Keratinocyte (primary cell): Measurements from ENCODE around the gene RNU1-1.
"Not testable (repeated sequence)": the region's sequence is repeated elsewhere in the genome, so short reads cannot be mapped to it uniquely, and the experiment has no call there.

Experiments used
- EZH2 ChIP-seq: IDR thresholded peaks from one replicate; pipeline ENCODE4 v1.6.1; 2012; ENCODE audit warnings: inconsistent platforms, mild to moderate bottlenecking, low read length, moderate library complexity
- TF ChIP-seq, protein P1 (sequence below), 3 experiments: IDR thresholded peaks in 1 of 3; conservative IDR thresholded peaks in 1 of 3; optimal IDR thresholded peaks in 1 of 3; 2 replicates in 2 of 3; 3 replicates in 1 of 3; pipeline versions ENCODE3 to v1.5.1; 2011; ENCODE audit warnings: low read length in 3 of 3, mild to moderate bottlenecking in 3 of 3, moderate library complexity in 2 of 3, control low read depth in 1 of 3, inconsistent platforms in 1 of 3; ENCODE audit not compliant: insufficient read depth in 2 of 3; ENCODE audit errors: extremely low read depth in 1 of 3

DNA sequence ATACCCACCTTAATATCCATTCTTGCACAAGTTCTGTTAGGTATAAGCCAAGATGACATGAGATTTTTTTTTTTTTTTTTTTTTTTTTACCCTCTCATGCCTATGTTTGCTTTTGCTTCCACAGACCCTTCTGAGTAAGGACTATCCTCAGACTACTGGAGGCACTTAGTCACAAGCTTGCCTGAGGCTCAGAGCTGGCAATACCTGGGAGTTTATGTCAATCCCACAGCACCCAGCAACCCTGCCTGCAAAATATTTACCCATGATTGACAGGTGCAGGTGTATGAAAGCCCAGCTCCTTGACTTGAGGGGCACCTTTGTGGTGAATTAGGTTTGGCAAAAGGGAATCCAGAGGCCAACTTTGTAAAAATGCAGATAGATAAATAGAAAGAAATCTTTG lies 11.7 kb upstream of the RNU1-1 start:
- TF ChIP-seq, protein P1, sequence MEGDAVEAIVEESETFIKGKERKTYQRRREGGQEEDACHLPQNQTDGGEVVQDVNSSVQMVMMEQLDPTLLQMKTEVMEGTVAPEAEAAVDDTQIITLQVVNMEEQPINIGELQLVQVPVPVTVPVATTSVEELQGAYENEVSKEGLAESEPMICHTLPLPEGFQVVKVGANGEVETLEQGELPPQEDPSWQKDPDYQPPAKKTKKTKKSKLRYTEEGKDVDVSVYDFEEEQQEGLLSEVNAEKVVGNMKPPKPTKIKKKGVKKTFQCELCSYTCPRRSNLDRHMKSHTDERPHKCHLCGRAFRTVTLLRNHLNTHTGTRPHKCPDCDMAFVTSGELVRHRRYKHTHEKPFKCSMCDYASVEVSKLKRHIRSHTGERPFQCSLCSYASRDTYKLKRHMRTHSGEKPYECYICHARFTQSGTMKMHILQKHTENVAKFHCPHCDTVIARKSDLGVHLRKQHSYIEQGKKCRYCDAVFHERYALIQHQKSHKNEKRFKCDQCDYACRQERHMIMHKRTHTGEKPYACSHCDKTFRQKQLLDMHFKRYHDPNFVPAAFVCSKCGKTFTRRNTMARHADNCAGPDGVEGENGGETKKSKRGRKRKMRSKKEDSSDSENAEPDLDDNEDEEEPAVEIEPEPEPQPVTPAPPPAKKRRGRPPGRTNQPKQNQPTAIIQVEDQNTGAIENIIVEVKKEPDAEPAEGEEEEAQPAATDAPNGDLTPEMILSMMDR (optimal IDR thresholded peaks at IDR 0.05 in 1 of 3, IDR thresholded peaks at IDR 0.05 in 1 of 3, conservative IDR thresholded peaks at IDR 0.05 in 1 of 3; ENCODE audit: extremely low read depth in 1 of 3, insufficient read depth in 2 of 3, low read length in 3 of 3): not testable (repeated sequence)
- TF ChIP-seq EZH2: not testable (repeated sequence)
